DMS53 (cell line): ENCODE results near the gene NLRP10.
"Not testable (repeated sequence)": the region's sequence is repeated elsewhere in the genome, so short reads cannot be mapped to it uniquely, and the experiment has no call there.

ENCODE experiments used
- DNase-seq: peaks from one replicate; lab custom pipeline; 2025; lab: John Stamatoyannopoulos, UW

Gene NLRP10, protein sequence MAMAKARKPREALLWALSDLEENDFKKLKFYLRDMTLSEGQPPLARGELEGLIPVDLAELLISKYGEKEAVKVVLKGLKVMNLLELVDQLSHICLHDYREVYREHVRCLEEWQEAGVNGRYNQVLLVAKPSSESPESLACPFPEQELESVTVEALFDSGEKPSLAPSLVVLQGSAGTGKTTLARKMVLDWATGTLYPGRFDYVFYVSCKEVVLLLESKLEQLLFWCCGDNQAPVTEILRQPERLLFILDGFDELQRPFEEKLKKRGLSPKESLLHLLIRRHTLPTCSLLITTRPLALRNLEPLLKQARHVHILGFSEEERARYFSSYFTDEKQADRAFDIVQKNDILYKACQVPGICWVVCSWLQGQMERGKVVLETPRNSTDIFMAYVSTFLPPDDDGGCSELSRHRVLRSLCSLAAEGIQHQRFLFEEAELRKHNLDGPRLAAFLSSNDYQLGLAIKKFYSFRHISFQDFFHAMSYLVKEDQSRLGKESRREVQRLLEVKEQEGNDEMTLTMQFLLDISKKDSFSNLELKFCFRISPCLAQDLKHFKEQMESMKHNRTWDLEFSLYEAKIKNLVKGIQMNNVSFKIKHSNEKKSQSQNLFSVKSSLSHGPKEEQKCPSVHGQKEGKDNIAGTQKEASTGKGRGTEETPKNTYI

DNA sequence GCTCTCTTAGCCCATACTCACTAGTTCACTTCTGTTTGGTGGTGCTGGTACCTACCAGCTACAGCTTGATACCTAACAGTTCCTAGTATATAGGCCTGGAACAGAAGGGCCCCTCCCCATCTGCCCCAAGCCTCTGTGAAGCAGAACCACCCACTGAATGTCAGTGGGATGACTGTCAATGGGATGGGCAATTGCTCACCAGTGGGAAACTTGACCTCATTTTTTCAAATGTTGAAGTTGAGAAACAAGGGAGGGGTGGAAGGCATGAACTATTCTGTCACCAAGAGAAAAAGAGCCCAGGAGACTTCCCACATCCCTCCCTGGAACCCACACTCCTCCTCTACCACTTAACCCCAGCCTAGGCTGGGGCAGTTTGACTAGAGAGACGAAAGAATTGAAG lies at the start of gene NLRP10:
Gene NLRP10 (minus strand): TSS at position 62 of the 400 bp plus-strand sequence. CDS start 1,952 bp downstream, outside the sequence.
- DNase-seq: no peak

DNA sequence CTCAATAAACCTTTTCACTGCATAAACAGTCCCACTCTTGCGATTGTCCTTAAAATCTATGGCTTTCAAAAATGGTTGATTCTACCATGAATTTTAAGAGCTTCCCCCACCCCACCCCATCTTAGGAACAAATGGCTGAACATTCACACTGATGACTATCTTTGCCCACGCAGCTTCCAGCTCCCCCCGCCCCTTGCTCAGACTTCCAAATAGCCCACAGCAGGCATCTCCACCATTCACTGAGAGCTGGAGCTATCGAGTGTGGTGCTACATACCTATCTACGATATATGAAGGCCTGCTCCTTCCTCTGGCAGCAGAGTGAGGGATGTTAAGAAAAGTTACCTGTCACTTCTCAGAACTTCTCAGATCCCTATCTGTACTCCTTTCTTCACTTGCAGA lies 48.6 kb upstream of the NLRP10 start:
- DNase-seq: no peak

- no peak for DNase-seq
Observed at GRCh38 chr11:8011981-8012444, 46.8 kb upstream of the NLRP10 start.

- DNase-seq: no peak
Observed at GRCh38 chr11:8011371-8011770, 46.1 kb upstream of the NLRP10 start.

- no peak for DNase-seq
Observed at GRCh38 chr11:8009856-8010255, 44.6 kb upstream of the NLRP10 start.

GRCh38 chr11:8008212-8008611 lies 43.0 kb upstream of the NLRP10 start:
- DNase-seq: no peak

DNA sequence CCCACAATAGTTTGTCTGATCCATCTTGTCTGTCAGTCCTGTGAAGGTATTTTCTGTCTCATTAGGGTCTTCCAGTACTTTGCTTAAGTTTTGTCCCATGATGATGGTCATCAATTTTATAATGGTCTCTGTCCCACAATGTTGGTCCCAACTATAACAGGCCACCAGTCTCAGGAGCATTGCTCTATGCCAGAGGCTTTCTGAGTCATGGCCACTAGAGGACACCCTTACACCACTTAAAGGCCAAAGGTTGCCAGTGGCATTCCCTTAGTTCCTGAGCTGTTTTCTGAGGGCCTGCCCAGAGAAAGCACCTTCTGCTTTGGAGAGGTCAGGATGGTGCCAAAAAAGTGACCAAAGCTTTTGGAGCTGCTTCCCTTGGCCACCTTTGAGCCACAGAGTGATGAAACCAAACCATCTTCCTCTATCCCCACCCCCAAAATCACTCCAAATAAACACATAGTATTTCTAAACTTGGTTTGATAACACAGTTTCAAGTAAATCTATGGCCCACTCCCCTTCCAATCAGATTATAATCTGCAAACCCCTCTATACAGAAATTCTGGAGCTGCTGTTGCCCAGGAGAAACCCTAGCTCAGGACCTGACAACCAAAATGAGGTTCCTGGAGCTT lies 41.2 kb upstream of the NLRP10 start:
- peak; percentile 84 for DNase-seq

- DNase-seq: no peak
Observed at GRCh38 chr11:8005556-8005955, 40.3 kb upstream of the NLRP10 start.

GRCh38 chr11:8004008-8004407 lies 38.8 kb upstream of the NLRP10 start:
- DNase-seq: no peak

GRCh38 chr11:8003187-8003586 lies 37.9 kb upstream of the NLRP10 start:
- no peak for DNase-seq

GRCh38 chr11:8002676-8003075 lies 37.4 kb upstream of the NLRP10 start:
- DNase-seq: no peak

GRCh38 chr11:8000390-8000789 lies 35.1 kb upstream of the NLRP10 start:
- no peak for DNase-seq

GRCh38 chr11:7999795-8000194 lies 34.5 kb upstream of the NLRP10 start:
- no peak for DNase-seq

DNA sequence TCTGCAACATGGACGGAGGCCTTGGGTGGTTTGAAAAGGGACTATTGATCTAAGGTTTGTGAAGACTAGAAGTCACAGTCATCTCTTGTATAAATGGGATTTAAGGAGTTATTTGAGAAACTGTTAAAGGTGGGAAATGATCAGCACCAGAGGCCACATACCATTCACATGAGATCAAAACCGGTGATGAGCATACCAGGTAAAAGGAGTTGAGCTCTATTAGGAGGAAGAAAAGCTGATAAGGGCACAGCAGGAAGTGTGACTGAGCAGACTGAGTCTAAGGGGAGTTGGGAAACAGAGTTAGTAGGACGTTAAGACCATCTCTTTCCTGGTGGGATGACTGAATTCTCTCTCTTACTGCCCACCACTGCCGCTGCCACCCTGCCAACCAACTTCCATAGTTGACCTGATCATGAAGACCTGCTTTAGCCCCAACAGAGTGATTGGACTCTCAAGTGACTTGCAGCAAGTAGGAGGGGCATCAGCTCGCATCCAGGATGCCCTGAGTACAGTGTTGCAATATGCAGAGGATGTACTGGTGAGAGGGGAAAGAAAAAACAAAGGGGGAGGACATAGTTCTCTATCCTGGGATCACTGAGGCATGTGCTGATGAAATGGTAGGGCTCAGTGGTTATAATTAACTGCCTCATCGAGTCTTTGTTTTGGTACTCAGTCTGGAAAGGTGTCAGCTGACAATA lies 29.5 kb upstream of the NLRP10 start:
- DNase-seq: no peak

- DNase-seq: not testable (repeated sequence)
Observed at GRCh38 chr11:7987560-7987883, 22.3 kb upstream of the NLRP10 start.

DNA sequence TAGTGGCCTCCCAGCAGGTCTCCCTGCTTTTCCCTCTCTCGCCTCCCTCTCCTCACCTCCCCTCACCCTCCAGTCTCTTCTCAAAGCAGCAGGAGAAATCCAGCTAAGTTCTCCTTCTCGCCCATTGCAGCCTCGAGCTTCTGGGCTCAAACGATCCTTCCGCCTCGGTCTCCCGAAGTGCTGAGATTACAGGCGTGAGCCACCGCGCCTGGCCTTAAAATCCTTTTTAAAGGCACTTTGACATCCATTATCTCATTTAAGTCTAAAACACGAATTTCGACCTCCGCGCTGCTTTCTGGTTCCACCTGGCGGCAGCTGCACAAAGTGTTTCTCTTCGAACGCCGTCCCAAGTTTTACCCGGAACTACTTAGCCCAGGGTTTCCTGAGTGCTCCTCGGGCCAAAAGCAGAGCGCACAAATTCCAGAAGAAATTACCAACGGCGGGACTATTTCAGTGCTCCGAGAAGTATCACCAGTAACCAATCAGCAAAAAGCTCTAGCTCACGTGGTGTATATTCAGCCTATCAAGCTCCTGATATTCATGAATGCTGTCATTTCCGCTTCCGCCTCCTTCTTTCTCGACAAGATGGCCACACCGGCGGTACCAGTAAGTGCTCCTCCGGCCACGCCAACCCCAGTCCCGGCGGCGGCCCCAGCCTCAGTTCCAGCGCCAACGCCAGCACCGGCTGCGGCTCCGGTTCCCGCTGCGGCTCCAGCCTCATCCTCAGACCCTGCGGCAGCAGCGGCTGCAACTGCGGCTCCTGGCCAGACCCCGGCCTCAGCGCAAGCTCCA lies 21.7 kb upstream of the NLRP10 start, which contains the start of gene EIF3F:
Gene EIF3F (plus strand): TSS at position 570 of the 792 bp plus-strand sequence. CDS start 16 bp downstream, at position 586.
- peak; percentile 99 for DNase-seq

DNA sequence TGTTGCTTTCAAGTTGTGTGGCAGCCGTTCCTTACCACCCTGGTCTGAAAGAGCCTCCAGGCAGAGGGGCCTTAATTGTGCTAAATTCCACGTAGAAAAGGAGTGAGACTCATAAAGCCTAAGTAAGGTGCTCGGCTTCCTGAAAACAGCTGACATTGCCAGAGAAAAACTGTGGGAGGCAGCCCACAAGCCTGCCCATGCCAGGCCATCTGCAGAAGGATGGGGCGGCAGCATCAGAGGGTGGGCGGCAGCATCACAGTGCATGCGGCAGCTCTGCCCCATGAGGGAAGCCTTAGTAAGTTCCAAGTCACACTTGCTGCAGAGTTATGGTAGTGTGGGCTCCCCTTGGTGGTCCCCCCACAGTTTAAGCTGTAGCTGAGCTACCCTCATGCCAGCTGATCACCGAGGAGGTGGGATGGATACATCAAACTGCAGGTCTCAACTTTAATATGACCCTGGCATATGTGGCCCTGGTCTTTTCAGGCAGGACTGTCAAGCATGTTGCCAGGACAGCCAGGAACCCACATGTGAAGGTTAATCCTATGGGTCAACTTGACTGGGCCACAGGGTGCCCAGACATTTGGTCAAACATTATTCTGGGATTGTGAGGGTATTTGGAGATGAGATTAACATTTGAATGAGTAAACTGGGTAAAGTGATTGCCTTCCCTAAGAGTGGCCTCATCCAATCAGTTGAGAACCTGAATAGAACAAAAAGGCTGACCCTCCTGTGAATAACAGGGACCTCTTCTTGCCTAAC lies 18.8 kb upstream of the NLRP10 start:
- DNase-seq: no peak

GRCh38 chr11:7982582-7983119 lies 17.4 kb upstream of the NLRP10 start:
- no peak for DNase-seq

DNA sequence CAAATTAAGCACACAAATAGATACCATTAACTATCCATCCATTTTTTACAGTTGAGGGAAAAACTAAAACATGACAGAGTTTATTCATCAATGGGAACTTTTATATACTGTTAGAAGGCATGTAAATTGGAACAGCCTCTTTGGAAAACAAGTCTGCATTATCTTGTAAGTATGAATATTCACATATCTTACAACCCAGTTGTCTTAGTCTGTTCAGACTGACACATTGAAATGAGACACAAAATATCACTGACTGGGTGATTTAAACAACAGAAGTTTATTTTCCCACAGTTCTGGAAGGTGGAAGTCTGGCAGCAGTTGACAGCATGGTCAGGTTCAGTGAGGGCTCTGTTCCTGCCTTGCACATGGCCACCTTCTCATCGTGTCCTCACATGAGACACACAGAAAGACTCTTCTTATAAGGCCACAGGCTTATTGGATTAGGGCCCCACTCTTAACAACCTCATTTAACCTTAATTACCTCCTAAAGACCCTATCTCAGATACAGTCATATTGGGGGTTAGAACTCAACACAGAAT lies 16.4 kb upstream of the NLRP10 start:
- no peak for DNase-seq
